ENCODE data around the gene NOXA1. TPM values are rescaled to one million over a fixed set of nuclear protein-coding genes. Genes with fewer than 3 reads are reported as not detected.

Gene NOXA1
- total RNA-seq, 1 donor from 2014 or later: 36.7 TPM

DNA sequence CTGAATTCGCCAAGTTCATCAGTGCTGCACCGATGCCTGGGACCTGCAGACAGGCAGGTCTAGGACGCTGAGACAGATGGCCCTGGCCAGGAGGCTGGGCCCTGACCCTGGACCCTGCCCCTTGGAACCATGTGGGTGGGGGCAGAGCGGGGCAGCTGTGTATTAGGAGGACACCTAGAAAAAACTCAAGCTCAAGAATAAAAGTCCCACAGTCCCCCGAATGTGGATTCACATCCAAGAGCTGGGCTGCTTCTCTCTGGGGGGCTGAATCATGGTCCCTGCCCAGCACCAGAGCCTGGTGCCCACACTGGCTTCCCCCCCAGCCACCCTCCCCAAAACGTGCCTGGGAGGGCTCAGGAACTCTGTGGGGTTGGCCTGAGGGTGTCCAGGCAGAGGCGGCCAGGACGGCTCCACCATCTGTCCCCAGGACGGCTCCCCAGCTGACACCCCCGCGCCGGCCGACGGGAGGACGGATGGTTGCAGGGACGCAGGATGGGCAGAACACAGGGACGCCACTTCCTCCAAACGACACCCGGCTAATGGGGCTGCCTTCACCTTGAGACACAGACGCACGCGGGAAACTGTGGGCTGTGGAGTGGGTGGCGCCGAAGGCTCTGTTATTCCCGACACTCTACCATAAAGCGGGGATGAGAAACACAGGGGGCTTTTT lies 35.2 kb upstream of the NOXA1 start:
- DNase-seq (ENCODE audit: low spot score): no peak

DNA sequence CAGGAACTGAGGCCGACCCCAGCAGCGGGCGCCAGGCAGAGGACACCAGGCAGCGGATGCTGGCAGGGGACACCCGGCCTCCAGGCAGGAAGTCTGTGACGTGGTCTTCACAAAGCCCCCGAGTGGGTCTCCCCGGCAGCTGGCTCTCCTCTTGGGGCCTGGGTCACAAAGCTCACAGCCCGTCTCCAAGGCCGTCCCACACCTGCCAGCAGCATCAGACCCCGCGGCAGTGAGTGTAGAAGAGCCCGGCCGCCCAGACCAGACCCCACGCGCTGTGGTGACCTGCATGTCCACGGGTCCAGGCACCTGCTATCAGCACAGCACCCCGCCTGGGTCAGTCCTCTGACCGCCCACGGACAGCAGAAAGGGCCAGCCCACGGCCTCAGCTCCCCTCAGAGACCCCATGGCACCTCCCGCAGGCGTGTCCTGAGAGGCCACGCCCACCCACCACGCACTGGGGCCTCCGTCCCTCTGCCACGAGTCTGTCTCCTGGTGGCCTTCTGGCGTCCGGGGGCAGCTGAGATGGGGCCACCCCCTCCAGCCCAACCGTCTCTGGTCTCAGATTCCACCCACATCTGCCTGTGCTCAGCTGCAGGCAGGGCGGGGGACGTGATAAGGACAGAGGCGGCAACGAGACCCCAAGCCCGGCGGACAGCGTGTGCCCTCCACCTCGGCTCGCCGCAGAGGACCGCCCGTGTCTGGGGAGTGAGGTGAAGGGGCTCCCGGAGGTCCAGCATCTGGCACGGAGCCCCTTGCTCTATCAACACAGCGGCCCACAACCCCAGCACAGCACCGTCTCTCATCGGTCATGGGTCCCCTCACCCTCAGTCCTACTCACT lies 34.4 kb upstream of the NOXA1 start:
- DNase-seq (ENCODE audit: low spot score): no peak

DNA sequence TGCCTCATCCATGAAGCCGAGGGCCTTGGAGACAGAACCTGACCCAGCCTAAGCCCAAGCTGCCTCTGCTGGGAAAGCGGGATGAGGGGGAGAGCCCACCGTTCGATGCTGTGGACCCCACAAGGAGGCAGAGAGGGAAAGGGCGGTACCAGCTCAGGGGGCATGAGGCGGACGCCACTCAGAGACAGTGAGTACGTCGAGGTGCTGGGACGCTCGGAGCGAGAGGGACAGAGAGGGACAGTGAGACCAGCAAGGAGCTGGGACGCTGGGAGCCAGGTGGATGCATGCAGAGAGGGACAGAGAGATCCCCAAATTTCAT lies 33.8 kb upstream of the NOXA1 start:
- no peak for DNase-seq (ENCODE audit: low spot score)

DNA sequence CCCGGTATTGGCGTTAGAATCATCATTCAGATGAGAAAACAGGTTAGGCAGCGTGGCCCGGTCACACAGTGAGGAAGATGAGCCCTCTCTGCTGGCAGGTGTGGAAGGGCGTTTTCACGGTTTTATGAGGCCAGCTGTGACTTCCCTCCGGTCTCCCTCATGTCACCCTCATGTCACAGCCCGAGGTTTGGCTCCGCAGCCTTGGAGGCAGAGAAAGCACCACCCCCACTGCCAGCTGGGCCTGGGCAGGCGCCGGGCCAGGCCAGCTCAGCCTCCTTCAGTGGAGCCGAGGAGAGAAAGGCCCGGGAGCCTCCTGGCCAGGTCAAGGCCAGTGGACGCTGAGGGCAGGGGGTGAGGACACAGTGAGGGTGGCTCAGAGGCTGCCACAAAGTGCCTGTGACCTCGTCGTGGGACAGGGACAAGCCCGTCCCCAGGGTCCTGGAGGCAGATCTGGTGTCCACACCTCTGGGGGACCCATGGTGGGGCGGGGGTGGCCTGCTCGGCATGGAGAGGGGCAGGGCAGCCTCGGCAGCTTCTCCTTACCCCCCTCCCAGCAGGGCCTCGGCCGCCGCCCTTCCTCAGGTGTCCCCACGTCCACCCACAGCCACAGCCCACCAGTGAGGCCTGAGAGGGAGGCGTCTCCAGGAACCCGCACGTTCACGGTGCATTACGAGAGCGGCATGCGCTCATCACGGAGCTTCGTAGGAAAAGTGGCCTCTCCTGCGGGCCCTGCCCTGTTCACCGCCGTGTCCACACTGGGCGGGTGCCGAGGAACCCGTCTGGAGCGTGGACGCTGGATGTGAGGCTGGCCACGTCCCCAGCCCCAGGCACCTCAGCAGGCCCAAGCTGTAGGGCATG lies 32.4 kb upstream of the NOXA1 start:
- DNase-seq (ENCODE audit: low spot score): no peak

DNA sequence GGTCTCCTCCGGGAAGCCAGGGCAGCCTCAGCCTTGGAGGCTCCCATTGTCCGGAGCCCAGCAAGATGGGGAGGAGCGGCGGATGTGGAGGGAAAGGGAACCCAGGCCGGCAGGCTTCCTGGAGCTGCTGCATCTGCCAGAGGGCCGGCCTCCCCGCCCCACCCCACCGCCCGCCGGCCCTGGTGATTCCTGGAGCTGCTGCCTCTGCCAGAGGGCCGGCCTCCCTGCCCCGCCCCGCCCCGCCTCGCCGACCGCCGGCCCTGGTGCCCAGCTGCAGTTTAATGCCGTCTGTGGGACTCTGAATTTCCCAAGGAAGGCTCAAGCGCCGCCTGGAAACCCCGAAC lies 31.8 kb upstream of the NOXA1 start:
- DNase-seq (ENCODE audit: low spot score): peak; percentile 27

DNA sequence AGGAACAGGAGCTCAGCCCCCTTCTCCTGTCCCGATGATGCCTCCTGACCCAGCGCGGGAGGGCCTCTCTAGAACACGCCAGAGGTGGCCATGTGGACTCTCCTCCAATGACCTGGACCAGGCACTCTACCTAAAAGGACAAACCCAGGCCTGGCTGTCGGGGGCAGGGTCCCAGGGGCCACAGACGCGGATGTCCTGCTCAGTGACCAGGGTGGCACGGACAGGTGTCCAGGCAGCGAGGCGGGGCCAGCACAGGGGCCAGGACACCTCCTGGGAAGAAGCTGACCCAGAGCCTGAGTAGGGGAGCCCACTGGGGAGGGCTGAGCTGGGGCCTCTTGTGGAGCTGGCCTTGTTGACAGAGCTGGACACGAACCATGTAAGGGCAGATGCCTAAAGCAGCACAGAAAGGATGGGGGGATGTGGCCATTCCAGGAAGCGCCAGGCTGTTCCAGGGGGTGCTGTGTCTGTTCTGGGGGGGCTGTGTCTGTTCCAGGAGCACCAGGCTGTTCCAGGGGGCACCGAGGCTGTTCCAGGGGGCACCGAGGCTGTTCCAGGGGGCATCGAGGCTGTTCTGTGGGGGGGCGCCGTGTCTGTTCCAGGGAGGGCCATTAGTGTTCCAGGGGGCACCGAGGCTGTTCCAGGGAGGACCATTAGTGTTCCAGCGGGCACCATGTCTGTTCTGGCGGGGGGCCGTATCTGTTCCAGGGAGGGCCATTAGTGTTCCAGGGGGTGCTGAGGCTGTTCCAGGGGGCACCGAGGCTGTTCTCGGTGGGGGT lies 30.8 kb upstream of the NOXA1 start:
- no peak for DNase-seq (ENCODE audit: low spot score)

DNA sequence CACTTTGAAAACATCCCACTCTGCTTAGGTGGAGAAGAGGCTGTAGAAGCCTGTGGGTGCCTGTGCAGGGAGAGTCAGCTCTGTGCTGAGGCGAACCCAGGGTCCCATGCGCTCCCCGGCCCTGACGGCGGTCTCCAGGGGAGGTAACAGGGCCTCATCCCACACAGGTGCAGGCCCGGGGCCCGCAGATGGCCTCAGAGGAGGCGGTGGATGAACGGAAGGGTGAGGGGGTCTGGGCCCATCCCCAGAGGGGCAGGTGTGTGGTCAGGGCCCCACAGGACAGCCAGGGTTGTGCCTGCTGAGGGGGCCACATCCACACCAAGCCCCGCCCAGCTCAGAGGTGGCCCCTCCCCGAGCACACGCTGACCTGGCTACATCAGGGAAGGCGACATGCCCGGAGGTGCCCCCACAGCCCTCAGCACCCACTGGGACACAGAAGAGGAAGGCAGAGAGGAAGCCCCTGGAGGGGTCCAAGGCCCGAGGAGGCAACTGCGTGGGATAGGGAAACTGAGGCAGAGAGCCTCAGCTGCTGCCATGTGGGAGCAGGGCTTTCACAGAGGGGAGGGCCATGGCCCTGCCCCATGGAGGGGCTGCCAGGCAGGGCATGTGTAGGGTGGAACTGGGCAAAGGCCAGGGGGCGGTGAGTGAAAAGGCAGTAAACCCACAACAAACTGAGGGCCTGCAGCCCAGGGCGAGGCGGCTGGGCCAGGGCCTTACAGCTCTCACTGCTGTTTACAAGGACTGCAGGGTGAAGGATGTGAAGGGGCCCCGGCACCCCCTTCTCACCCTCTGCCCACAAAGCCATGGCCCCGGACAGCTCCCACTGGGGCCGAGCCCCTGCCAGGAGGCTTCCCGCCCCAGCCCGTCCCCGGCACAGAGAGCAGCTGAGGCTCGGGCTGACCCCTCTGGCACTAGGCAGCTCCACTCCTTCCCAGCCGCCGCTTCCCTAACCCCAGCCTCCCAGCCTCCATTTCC lies 29.7 kb upstream of the NOXA1 start:
- no peak for DNase-seq (ENCODE audit: low spot score)

DNA sequence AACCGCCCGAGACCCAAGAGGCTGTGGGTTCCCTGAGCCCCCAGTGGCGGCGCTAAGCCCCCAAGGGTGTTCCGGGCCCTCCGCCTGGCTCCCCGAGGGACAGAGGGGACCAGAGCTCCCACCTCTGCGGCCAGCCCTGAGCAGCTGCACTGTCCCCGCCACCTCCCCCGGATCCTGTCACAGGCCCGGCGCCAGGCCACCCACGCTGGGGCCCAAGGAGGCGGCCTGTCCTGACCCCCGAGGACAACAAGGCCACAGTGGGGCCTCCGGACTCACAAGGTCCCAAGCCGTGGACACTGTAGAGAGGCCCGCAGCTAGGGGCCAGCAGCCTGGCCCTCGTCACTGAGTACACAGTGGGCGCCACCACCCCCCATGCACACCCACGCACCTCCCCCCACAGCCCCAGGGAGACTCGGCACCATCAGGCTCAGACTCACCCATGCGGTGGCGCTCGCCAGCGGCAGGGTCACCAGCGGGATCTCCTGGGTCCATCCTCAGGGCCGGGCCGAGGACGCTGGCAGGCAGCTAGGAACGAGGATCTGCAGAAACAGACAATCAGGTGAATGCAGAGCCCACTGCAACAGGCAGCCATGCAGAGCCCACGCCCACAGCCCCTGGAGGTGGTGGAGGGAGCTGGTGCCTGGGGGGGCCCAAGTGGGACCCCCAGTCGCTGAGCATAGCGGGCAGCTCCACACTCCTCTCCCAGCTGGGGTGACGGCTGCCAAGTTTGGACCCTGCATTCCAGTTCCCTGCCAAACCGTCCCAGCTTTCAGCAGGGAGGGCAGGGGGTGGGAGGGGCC lies 28.1 kb upstream of the NOXA1 start:
- DNase-seq (ENCODE audit: low spot score): no peak

DNA sequence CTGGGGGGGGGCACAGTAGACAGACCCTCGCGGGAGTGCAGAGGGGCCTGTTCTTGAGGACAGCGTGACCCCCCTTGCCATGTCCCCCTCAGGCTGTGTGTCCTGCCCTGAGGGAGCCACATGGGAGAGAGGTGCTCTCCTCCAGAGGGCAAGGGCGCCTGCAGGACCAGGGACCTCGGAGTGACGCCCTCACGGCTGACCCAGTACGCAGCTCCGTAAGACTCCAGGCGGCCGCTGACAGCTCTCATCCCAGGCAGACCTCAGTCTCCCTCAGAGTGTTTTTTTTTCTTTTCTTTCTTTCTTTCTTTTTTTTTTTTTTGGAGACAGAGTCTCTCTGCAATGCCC lies 27.6 kb upstream of the NOXA1 start:
- DNase-seq (ENCODE audit: low spot score): no peak

DNA sequence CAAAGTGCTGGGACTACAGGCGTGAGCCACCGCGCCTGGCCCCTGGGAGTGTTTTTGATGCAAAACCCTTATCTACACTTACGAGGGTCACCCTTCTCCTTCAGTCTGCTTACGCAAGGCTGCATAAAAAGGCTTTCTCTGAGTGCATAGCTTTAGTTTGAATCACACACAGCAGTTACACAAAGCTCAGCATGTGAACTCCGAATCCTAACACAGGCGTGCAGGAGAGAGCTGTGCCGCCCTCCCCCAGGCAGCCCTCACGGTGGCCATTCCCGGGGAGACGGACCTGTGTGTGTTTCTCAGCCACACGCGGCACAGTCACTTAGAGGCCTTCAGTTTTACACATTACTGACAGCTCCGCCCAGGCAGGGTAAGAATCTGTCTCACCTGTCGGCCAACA lies 27.0 kb upstream of the NOXA1 start:
- no peak for DNase-seq (ENCODE audit: low spot score)

DNA sequence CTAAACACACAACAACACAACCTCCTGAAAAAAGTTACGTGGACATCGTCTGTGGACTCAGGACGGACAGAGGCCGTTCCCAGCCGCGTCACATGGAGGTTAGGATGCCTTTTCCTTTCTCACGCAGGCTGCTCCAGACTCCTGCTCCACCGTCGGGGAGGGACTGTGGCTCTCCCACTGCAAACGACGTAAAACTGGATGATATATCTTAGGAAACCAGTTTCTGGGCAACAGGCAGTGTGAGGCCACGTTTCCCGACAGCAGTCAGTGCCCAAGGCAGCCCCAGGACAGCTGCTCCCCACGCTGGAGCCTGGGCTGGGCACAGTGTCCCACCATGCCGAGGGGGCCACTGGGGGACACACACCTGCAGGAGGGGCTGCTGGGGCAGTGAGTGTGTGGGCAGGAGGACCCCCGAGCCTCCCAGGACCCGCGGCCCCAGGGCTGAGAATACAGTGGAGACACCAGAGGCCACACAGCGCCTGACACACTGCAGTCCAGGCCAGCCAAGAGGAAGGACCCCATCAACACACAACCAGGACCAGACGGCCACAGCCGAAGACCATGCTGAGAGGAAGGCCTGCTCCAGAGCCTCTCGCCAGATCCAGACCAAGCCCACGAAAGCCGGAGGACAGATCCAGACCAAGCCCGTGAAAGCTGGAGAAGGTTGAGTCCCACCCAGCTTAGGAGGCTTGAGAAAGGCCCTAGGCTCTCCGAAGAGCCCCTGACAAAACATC lies 26.4 kb upstream of the NOXA1 start:
- DNase-seq (ENCODE audit: low spot score): no peak

DNA sequence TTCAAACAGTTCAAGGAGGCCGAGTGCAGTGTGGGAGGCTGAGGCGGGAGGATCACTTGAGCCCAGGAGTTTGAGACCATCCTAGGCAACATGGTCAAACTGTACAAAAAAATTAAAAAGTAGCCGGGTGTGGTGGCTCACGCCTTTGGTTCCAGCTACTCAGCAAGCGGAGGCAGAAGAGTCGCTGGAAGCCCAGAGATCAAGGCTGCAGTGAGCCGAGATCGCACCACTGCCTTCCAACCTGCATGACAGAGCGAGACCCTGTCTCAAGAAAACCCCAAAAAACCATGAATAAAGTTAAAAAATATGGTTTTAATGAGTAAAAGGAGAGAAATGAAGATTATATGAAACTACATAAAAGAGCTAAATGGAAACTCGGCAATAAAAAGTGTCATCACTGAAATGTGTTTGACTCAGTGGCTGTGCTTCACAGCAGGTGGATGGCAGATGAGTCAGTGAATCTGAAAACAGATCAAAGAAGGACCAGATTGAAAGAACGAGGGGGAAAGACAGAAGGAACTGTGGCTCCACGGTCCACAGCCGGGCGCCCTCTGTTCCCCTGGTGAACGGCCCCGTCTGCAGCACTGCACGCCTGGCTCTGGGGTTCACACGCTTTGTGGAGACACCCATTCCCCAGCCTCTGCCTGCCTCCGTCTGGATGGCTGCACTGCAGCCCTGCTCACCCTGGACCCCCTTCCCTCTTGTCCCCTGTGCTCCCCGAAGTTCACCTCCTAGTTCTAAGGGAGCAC lies 25.3 kb upstream of the NOXA1 start:
- no peak for DNase-seq (ENCODE audit: low spot score)

DNA sequence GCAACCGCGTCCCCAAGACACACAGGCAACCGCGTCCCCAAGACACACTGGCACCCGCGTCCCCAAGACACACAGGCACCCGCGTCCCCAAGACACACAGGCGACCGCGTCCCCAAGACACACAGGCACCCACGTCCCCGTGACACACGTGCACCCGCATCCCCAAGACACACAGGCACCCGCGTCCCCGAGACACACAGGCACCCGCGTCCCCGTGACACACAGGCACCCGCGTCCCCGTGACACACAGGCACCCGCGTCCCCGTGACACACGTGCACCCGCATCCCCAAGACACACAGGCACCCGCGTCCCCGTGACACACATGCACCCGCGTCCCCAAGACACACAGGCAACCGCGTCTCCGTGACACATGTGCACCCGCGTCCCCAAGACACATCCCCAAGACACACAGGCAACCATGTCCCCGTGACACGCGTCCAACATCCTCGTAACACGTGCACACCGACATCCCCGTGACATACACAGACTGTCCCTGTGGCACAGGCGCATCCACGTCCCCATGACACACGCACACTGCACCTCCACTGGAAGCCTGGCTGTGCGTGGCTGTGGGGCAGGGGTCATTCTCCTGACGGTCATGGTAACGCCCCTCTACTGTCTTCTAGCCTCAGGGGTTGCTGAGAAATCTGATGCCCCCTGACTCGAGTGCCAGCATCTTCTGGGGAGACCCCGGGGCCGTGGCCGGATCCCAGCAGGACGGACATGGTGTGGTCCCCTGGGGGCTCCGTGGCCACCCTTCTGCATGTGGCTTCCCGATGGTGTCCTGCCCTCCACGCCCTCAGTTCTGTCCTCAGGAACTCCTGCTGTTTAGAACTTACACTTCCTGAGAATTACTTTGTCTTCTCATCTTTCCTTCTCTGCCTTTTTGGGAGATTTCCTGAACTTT lies 24.4 kb upstream of the NOXA1 start:
- DNase-seq (ENCODE audit: low spot score): no peak

DNA sequence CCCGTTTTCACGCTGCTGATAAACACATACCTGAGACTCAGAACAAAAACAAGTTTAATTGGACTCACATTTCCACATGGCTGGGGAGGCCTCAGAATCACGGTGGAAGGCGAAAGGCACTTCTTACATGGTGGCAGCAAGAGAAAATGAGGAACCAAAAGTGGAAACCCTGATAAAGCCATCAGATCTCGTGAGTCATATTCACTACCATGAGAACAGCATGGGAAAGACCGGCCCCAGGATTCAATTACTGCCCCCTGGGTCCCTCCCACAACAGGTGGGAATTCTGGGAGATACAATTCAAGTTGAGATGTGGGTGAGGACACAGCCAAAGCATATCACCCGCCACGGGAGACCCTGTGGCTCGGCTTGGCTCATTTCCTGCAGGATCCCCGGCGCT lies 20.4 kb upstream of the NOXA1 start:
- DNase-seq (ENCODE audit: low spot score): no peak

DNA sequence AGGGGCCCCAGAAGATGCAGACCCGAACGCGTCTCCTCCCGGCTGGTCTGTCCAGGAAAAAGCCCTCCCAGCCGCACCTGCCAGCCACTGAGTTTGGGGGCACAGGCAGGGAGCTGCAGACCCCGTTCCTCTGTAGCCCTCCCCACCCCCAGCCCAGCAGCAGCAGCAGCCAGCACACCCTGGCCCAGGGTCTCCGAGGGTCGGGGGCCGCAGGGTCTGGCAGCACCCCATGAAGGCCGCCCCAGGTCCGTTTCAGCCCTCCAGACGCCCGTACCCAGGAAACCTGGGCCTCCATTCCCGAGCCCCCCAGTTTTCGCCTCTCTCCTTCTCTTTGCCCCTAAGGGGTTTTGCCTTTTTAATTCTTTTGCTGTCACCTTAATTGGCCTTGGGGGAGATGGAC lies 19.9 kb upstream of the NOXA1 start:
- DNase-seq (ENCODE audit: low spot score): no peak

DNA sequence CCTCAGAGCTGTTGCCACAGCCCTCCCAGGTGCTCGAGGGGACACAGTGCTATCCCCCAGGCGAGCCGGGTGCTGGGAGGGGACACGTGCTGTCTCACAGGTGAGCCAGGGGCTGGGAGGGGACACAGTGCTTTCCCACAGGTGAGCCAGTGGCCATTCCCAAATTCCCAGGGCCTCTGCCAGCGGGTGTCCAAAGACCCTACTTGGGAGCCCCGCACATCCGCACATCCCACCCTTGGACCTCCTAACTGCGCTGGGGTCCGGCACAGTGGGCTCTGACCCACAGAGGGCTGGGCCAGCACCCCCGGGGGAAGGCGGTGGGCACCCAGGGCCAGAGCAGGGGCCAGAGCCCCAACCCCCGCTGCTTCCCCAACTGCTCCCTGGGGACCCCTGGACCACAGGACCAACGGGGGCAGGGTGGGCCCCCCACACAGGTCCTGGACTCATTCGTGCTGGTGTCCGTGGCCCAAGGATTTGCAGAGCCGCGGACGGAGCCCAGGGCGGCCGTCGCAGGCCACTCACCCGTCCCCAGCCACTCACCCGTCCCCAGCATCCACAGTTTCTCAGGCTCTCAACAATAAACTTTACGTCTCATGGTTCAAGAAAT lies 18.1 kb upstream of the NOXA1 start:
- no peak for DNase-seq (ENCODE audit: low spot score)

DNA sequence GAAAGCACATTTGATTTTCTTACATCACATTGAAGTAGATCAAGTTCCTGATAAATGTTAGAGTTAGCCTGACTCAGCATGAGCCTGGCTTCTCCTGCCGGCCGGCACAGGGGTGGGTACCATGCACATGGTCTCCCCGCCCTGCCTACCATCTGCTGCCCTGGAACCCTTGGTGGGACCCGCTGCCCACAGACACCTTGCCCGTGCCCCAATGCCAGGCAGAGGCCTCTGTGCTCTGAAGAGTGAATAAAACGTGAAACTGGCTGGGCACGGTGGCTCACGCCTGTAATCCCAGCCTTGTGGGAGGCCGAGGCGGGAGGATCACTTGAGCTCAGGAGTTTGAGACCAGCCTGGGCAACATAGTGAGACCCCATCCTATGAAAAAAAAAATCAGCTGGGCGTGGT lies 17.5 kb upstream of the NOXA1 start:
- no peak for DNase-seq (ENCODE audit: low spot score)

Measured in mucosa of gallbladder (tissue), 1 donor.